Epidermal melanocyte (primary cell): ENCODE measurements around the gene BACH2.
A peak's percentile ranks its signal among the peaks of the same experiment; 100 is the strongest.

ENCODE experiments used
- DNase-seq: peaks from one replicate; pipeline ENCODE4 v3.0.0; 2011; ENCODE audit warnings: low spot score; ENCODE audit not compliant: insufficient read length

BACH2 gene

GRCh38 chr6:90238496-90239266 is 58.0 kb downstream of the BACH2 start:
- no peak for DNase-seq

- no peak for DNase-seq
Observed at GRCh38 chr6:90237350-90237990, 59.2 kb downstream of the BACH2 start.

DNA sequence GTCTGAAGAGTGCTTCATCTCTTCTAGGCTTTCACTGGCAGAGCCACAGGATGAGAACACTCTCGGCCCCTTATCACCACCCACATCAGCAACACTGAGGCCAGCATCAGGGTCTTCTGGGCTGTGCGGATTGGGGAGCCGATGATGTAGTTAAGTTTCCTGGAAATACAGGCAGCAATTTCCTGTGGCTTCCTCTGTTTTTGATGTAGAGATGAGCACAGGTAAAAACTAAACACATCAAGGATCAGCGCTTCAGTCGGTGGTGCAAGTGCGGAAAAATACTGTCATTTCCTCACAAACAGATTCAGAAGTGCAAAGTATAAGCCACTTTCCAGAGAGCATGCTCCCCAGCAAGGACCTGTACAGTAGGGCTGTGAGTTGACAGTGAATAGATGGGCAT is 62.6 kb downstream of the BACH2 start:
- no peak for DNase-seq

DNA sequence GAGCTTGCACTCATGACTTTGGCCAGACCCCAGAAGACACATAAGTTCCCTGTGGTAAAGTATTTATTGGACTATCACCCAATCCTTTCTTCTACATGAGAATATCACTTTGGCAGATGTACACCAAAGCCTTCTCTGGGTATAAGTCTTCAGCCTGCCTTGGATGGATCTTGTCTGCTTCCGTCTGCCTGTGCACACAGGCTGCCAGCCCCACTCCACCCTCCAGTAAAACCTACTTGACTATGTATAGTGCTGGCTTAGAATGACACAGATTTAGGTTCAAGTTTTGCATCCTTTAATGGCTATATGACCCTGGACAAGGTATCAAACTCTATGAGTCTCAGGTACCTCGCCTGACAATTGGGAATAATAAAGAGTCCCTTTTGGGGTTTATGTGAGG is 63.4 kb downstream of the BACH2 start:
- no peak for DNase-seq

GRCh38 chr6:90231798-90232197 is 64.8 kb downstream of the BACH2 start:
- DNase-seq: no peak

DNA sequence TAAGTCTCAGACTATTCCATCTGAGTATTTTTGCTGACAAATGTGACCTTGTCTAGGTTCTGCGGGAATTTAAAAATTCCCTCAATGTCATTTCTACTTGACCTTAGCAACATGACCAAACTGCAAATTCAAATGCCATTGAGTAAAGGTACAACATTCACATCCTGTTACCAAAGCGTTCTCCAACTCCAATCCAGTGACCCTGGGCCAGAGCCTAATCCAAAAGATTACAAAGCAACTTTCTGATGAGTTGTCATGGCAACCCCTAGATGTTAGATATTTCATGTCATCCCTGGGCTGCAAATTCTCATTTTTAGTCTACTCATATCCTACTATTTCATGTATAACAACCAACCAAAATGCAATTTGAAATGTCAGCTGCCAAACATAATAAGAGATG is 65.3 kb downstream of the BACH2 start:
- no peak for DNase-seq

DNA sequence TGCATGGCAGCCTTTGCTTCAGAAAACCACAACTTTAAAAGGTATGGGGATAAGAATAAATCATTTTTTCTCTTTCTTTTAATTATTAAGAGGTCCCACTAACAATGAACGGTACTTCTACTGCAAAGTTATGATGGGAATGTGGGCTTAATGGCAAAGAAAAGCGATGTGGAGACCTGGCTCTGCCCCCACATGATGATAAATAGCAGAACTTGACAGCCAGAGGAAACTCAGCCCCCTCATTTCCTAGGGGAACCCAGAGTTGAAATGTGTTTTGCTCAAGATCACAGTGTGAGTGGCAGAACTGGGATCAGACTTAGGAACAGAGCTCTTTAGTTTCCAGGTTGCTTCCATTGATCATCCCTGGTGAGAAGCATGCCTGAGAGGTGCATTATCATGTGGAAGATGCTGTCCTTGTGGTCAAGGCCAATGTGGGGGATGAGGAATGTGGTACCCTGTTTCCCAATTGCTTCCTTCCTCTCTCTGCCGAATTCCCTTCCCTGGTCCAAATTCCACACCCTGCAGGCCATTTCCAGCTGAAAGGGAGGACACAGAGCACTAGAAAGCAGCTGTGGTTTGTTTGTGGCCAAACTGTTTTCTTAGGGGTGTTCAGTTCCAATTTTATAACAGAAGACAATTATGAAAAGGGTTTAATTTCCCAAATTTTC is 66.0 kb downstream of the BACH2 start:
- no peak for DNase-seq

GRCh38 chr6:90229331-90230010 is 67.2 kb downstream of the BACH2 start:
- no peak for DNase-seq

DNA sequence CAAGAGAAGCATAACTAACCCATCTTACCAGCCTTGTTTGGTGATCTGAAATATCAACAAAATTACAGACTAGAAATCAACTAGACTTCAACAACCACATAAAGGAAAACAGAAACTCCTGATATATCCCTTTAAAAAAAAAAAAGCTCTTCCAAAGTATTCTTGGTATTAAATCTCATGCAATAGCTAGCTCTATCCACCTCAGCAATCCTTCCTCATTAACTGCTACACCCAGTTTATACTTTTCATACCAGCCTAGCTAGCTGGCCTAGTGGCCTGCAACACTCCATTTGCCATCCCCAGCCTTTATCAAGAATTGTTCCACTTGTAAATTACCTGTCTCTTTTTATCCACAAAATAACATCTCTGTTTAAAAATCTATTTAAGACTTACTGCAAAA is 69.0 kb downstream of the BACH2 start:
- no peak for DNase-seq

- peak; percentile 77 for DNase-seq
Observed at GRCh38 chr6:90227213-90227612, 69.4 kb downstream of the BACH2 start.

DNA sequence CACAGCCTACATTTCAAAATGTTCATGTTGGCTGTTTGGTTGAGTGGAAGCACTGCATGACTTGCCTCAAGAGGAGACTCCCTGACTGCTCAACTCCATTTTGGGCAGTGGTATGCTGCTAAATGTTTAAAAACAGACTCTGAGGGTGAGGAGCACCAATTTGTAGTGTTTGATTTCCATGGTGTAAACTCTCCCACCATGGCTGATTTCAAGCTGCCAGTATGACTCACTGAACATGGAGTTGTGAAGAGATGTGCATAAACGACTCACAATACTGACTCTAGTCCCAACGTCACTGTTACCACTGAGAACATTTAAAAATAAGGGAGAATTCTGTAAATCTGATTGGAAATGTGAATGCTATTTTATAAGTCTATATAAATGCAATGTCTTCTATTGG is 70.4 kb downstream of the BACH2 start:
- no peak for DNase-seq

DNA sequence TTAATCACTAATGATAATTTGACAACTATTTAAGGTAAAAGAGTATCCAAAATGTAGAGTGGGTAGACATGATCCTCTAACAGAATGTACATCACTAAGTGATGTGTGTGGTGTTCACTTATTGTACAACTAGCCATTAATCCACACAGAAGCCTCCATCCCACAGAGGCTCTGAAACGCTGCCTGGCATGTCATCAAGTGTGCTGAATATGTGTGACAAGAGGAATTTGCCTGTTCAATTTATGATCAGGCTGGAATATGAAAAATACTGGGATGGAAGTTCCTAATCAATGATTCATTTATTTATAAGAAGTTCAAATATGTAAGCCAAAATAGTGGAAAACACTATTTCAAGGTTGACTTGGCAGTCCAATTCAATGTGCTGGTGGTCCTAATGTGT is 72.4 kb downstream of the BACH2 start:
- no peak for DNase-seq

- DNase-seq: no peak
Observed at GRCh38 chr6:90222724-90223198, 73.9 kb downstream of the BACH2 start.

DNA sequence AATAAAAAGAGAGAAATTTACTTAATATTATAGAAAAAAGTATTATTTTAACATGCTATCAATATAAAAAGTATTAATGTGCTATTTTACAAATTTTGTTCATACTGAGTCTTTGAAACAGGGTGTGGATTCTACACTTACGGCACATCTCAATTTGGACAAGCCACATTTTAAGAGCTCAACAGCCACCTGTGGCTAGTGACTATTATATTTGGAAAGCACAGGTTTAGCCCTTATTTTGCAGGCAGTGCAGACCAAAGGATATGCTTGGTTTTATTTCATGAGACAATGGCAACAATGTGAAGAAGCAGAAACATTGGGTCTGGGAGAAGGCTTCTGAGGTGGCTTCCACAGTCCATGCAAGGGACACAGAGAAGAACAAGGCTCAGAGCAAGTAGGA is 74.6 kb downstream of the BACH2 start:
- DNase-seq: no peak

GRCh38 chr6:90221403-90221802 is 75.2 kb downstream of the BACH2 start:
- DNase-seq: no peak

DNA sequence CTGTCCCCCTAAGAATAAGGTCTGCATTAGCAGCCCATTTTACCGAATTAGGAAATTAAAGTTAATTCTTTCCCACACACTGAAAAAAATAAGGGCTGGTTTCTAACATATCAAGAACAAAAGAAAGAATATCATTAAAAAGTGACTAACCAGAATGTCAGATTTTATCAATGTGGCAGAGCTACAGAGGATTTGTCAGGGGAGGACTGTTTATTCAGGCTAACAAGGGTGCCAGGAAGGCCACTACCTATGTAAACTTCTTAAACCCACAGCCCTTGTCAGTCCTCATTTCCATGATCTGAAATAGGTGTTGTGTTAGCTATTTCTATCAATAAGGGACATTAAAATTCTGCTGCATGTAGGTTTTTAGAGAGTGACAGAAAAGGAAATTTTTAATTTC is 76.4 kb downstream of the BACH2 start:
- no peak for DNase-seq

- no peak for DNase-seq
Observed at GRCh38 chr6:90219209-90219985, 77.2 kb downstream of the BACH2 start.

DNA sequence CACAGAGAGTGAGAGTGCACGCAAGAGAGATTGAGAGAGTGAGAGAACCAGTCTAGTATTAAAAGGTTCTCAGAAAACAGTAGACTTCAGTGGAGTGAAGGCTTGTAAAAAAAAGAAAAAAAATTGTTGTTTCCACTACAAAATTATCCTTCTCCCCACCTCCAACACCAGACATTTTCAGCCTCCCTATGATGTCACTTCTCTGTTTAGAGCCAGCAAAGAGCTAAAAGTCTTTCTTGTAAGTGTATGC is 77.8 kb downstream of the BACH2 start:
- no peak for DNase-seq

DNA sequence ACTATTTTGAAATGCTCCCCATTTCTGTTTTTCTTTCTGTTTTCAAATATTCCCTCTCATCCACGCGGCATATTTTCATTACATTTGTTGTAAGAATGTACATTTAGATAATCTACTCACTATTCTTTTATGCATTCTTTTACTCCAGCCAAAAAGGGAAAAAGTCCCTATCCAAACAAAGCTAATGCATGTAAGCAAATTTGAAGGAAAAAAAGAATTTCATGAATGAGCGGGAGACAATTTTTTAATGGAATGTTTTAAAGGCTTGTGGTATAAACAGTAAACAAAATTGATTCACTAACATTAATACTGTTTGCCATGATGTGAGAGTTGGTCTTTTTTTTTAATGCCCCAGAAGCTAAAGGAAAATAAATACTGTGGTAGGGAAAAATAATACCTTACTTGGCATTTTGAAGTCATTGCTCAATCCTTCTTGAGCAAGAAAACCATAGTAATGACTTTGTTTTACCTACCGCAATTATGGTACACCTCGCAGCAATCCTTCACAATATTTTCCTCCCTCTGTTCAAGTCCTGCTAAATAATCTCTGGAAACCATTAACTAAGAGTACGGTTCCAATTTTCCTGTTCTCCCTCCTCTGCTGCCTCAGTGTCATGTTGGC is 79.0 kb downstream of the BACH2 start:
- DNase-seq: no peak

DNA sequence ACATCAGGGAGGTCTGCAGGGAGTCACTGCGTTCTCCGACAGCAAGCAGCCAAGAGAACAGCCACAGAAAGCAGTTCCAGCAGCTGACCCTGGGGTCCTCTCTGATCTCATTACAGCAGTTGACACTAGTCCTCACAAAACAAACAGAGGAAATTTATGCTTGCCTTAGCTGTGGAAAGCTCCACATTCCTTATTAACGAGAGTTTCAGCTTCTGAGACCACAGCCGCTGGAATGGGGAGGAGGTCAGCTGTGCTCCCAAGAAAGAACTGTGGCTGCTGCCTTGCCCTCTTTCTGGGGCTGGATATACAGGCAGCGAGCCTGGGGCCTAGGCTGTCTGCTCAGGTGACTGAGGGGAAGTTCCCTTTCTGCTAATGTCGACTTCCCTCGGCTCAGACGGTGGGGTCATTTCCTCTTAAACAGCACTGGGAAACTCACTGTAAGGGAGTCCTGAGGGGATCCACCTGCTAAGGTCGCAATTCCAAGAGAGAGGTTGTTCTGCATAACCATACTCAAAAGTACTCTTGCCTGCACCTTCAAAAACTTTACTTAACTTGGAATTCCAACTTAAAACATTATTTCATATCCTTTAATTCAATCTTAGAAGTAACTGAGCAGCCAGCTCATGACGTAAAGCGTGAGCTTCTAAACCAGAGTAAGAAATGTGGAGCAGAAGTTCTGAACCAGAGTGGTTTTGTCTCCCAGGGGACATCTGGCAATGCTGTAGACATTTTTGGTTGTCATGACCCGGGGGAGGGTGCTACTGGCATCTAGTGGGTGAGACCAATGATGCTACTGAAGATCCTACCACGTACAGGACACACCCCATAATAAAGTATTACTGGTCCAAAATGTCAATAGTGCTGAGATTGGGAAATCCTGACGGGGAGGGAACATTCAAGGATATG is 80.3 kb downstream of the BACH2 start:
- DNase-seq: no peak
